ENCODE results near the gene POC5. TPM values are rescaled to one million over a fixed set of nuclear protein-coding genes. Genes with fewer than 3 reads are reported as not detected.

The POC5 gene
- total RNA-seq, 1 donor from 2014 or later = 2.7 TPM

GRCh38 chr5:75660678-75661465 is 56.4 kb downstream of the POC5 start:
- DNase-seq = no peak
- H3K27ac ChIP-seq (replicated peaks) = no peak overlapping the region
- no peaks in the 10 kb centered on the region for H3K9me3 ChIP-seq (replicated peaks)
- H3K4me1 ChIP-seq = no peaks in the 10 kb centered on the region
- no peak overlapping the region for H3K4me3 ChIP-seq
- no peaks in the 10 kb centered on the region for H3K36me3 ChIP-seq
- intact Hi-C loops (cut with micrococcal nuclease) = no loop called here
- H3K27me3 ChIP-seq (ENCODE audit: low read depth) = no peaks in the 10 kb centered on the region
- TF ChIP-seq CTCF (IDR thresholded peaks at IDR 0.05; ENCODE audit: borderline replicate concordance) = no peak

GRCh38 chr5:75659791-75660450 is 57.3 kb downstream of the POC5 start:
- H3K9me3 ChIP-seq (replicated peaks) = no peaks in the 10 kb centered on the region
- H3K4me1 ChIP-seq = peaks cover 2% of the 10 kb centered on the region
- no peak for DNase-seq
- no peak overlapping the region for H3K27ac ChIP-seq (replicated peaks)
- intact Hi-C loops (cut with micrococcal nuclease) = no loop called here
- TF ChIP-seq CTCF (IDR thresholded peaks at IDR 0.05; ENCODE audit: borderline replicate concordance) = no peak
- H3K27me3 ChIP-seq (ENCODE audit: low read depth) = no peaks in the 10 kb centered on the region
- H3K4me3 ChIP-seq = no peak overlapping the region
- no peaks in the 10 kb centered on the region for H3K36me3 ChIP-seq

GRCh38 chr5:75656311-75657003 is 60.8 kb downstream of the POC5 start:
- Histone ChIP-seq H3K4me3 (peak overlapping the region; percentile 60), H3K27ac (replicated peaks) (peak overlapping the region; percentile 24), H3K36me3 (no peaks in the 10 kb centered on the region), H3K27me3 (ENCODE audit: low read depth) (peaks cover 20% of the 10 kb centered on the region), H3K9me3 (replicated peaks) (no peaks in the 10 kb centered on the region), H3K4me1 (peaks cover 4% of the 10 kb centered on the region)
- TF ChIP-seq CTCF (IDR thresholded peaks at IDR 0.05; ENCODE audit: borderline replicate concordance) = no peak
- no peak for DNase-seq
- intact Hi-C loops (cut with micrococcal nuclease) = no loop called here

DNA sequence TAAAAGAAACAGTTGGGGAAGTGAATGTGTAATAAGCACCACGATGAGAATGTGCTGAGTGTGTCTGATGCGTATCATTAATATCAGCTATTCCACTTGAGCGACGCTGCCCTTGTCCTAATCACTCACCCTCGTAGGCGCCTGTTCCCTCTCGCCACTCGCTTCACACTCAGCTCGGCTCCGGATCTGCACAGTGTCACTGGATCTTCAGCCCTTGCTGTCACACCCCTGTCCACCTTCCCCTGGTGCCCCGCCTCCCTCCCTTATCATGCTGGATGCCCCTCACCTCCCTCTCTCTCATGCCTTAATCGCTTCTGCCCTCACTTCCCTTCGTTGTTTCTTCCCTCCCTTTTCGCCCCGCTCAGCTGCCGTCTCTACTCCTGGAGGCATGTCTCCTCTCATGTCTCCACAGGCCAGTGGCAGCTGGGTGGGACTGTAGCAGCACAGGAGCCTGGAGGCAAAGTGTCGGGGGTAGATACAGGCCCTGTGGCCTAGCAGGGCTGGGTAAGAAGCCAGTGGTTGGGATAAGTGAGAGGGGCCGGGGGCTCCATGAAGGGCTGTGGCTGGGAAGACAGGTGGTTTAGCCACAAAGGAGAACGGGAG is 62.4 kb downstream of the POC5 start:
- intact Hi-C loops (cut with micrococcal nuclease) = no loop called here
- peak; percentile 51 for DNase-seq
- no peak for TF ChIP-seq CTCF (IDR thresholded peaks at IDR 0.05; ENCODE audit: borderline replicate concordance)
- Histone ChIP-seq H3K4me1 (peaks cover 4% of the 10 kb centered on the region), H3K36me3 (no peaks in the 10 kb centered on the region), H3K27ac (replicated peaks) (no peak overlapping the region), H3K4me3 (no peak overlapping the region), H3K27me3 (ENCODE audit: low read depth) (peaks cover 28% of the 10 kb centered on the region), H3K9me3 (replicated peaks) (no peaks in the 10 kb centered on the region)

GRCh38 chr5:75653521-75653920 is 63.7 kb downstream of the POC5 start:
- intact Hi-C loops (cut with micrococcal nuclease) = no loop called here
- DNase-seq = no peak
- no peak overlapping the region for H3K27ac ChIP-seq (replicated peaks)
- H3K9me3 ChIP-seq (replicated peaks) = no peaks in the 10 kb centered on the region
- H3K27me3 ChIP-seq (ENCODE audit: low read depth) = peaks cover 28% of the 10 kb centered on the region
- no peaks in the 10 kb centered on the region for H3K36me3 ChIP-seq
- peaks cover 4% of the 10 kb centered on the region for H3K4me1 ChIP-seq
- no peak for TF ChIP-seq CTCF (IDR thresholded peaks at IDR 0.05; ENCODE audit: borderline replicate concordance)
- H3K4me3 ChIP-seq = no peak overlapping the region

Measured in left ventricle myocardium inferior (tissue), 1 donor.